Astrocyte (in vitro differentiated cells and primary cell): ENCODE results near the gene EPB41L4B.

ENCODE experiments used
- EZH2 ChIP-seq: IDR thresholded peaks from 2 replicates; pipeline ENCODE4 v1.6.1; 2012; ENCODE audit warnings: mild to moderate bottlenecking, low read length, inconsistent platforms; ENCODE audit not compliant: insufficient read depth
- TF ChIP-seq, protein P1 (sequence below): IDR thresholded peaks from 2 replicates; pipeline ENCODE4 v1.5.1; 2011; ENCODE audit warnings: low read depth, mild to moderate bottlenecking, inconsistent platforms, low read length, moderate library complexity; ENCODE audit not compliant: insufficient read depth

DNA sequence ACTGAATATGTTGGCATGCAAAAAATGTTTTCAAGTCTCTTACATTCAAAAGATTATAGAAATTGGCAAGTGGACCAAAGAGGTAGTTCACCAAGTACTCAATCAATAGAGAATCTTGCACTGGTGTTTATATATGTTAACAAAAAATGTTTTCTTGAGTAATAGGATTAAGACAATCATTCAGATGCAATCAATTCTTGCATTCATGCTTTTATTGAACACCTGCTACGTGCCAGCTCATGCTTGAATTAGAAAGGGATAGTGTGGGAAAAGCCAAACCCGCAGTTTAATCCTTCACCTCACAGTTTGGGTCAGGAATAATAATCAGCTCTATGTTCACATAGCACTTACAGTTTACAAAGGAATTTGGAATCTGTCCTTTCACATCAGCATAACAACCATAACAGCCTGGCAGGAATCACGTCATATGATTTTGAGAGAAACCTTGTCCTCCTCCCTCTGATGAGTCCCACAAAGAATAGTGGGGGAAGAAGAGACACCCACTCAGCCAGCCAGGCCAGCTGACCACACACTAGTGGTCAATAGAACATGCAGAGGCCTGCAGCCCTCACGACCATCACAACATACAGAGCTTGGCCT is 117.0 kb downstream of the EPB41L4B start:
- TF ChIP-seq, protein P1, sequence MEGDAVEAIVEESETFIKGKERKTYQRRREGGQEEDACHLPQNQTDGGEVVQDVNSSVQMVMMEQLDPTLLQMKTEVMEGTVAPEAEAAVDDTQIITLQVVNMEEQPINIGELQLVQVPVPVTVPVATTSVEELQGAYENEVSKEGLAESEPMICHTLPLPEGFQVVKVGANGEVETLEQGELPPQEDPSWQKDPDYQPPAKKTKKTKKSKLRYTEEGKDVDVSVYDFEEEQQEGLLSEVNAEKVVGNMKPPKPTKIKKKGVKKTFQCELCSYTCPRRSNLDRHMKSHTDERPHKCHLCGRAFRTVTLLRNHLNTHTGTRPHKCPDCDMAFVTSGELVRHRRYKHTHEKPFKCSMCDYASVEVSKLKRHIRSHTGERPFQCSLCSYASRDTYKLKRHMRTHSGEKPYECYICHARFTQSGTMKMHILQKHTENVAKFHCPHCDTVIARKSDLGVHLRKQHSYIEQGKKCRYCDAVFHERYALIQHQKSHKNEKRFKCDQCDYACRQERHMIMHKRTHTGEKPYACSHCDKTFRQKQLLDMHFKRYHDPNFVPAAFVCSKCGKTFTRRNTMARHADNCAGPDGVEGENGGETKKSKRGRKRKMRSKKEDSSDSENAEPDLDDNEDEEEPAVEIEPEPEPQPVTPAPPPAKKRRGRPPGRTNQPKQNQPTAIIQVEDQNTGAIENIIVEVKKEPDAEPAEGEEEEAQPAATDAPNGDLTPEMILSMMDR, result no peak
- no peak for TF ChIP-seq EZH2
